SK-N-SH treated with all-trans-retinoic acid at 6 μM for 48 hours (cell line): ENCODE measurements around the gene CHCHD6.

ENCODE experiments used
- TOX ChIP-seq: fragments of 250-450 bp; sonication (Bioruptor Pico); IDR thresholded peaks from 2 replicates; pipeline ENCODE4 v1.8.0; 2021; ENCODE audit warnings: mild to moderate bottlenecking, moderate library complexity, borderline replicate concordance
- ZFP3 ChIP-seq: fragments of 250-450 bp; sonication (Bioruptor Pico); IDR thresholded peaks from 2 replicates; pipeline ENCODE4 v1.5.0; 2020; ENCODE audit warnings: mild to moderate bottlenecking, moderate library complexity
- ZNF565 ChIP-seq: fragments of 450-650 bp; formaldehyde crosslinking; conservative IDR thresholded peaks from 2 replicates; pipeline ENCODE4 v1.5.0; 2020; ENCODE audit warnings: low read depth, mild to moderate bottlenecking, moderate library complexity
- ZNF70 ChIP-seq: fragments of 450-650 bp; formaldehyde crosslinking; IDR thresholded peaks from 2 replicates; pipeline ENCODE4 v1.5.0; 2020; ENCODE audit warnings: mild to moderate bottlenecking, moderate library complexity
- TF ChIP-seq, protein P1 (sequence below): fragments of 250-450 bp; sonication (Bioruptor Pico); IDR thresholded peaks from 2 replicates; pipeline ENCODE4 v1.5.1; 2020; ENCODE audit warnings: low read depth, mild to moderate bottlenecking, moderate library complexity

DNA sequence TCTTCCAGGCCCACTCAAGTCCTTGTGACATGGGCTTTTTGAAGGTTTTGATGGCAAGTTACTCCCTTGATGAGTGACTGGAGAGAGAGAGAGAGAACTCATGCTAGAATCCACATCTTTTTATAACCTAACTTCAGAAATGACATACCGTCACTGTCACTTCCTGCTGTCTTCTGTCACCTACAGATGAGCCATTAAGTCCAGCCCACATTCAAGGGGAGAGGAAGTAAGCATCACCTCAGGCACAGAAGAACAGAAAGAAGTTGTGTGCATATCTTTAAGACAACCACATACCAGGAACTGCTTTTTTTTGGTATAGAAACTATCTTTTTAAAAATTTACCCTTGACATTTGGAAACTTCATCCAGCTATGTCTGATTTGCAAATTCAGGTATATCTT, 32.5 kb upstream of the CHCHD6 start:
- TF ChIP-seq ZFP3 (CRISPR knock-in tag): no peak
- TF ChIP-seq, protein P1, sequence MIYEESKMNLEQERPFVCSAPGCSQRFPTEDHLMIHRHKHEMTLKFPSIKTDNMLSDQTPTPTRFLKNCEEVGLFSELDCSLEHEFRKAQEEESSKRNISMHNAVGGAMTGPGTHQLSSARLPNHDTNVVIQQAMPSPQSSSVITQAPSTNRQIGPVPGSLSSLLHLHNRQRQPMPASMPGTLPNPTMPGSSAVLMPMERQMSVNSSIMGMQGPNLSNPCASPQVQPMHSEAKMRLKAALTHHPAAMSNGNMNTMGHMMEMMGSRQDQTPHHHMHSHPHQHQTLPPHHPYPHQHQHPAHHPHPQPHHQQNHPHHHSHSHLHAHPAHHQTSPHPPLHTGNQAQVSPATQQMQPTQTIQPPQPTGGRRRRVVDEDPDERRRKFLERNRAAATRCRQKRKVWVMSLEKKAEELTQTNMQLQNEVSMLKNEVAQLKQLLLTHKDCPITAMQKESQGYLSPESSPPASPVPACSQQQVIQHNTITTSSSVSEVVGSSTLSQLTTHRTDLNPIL: no peak
- no peak for TF ChIP-seq TOX
- no peak for TF ChIP-seq ZNF70 (CRISPR knock-in tag)
- TF ChIP-seq ZNF565 (CRISPR knock-in tag): no peak
